GM19455 (cell line): ENCODE data around the gene FAM156A.
"Not testable (repeated sequence)": the region's sequence is repeated elsewhere in the genome, so short reads cannot be mapped to it uniquely, and the experiment has no call there.

Experiments
- ATAC-seq: cut with Tn5 transposase; IDR thresholded peaks from one replicate; pipeline ENCODE4 v1.9.1; 2021; ENCODE audit not compliant: unreplicated experiment

FAM156A gene

GRCh38 chrX:52958113-52958959 lies at the start of gene FAM156A:
Gene FAM156A, minus strand, starts transcription at chrX:52958518. Its CDS starts 9,930 bp downstream, at chrX:52948588.
- peak; percentile 87 for ATAC-seq

GRCh38 chrX:53005327-53005726 lies 47.0 kb upstream of the FAM156A start:
- ATAC-seq, result no peak

- no peak for ATAC-seq
These were observed 46.5 kb upstream of the FAM156A start for GRCh38 chrX:53004811-53005210.

- ATAC-seq, result no peak
These were observed 45.7 kb upstream of the FAM156A start for GRCh38 chrX:53004038-53004437.

GRCh38 chrX:53003111-53003510 lies 44.8 kb upstream of the FAM156A start:
- ATAC-seq, result no peak

GRCh38 chrX:53001958-53002357 lies 43.6 kb upstream of the FAM156A start:
- no peak for ATAC-seq

- no peak for ATAC-seq
These were observed 42.3 kb upstream of the FAM156A start for GRCh38 chrX:53000447-53001135.

GRCh38 chrX:52995987-52996331 lies 37.6 kb upstream of the FAM156A start:
- no peak for ATAC-seq

GRCh38 chrX:52995135-52995986 lies 37.0 kb upstream of the FAM156A start:
- peak; percentile 95 for ATAC-seq

- no peak for ATAC-seq
These were observed 32.5 kb upstream of the FAM156A start for GRCh38 chrX:52990848-52991247.

- ATAC-seq, result peak; percentile 62
These were observed 31.8 kb upstream of the FAM156A start for GRCh38 chrX:52990011-52990631.

- ATAC-seq, result no peak
These were observed 30.9 kb upstream of the FAM156A start for GRCh38 chrX:52988985-52989917.

GRCh38 chrX:52983321-52984000 lies 25.1 kb upstream of the FAM156A start:
- no peak for ATAC-seq

GRCh38 chrX:52979993-52980392 lies 21.7 kb upstream of the FAM156A start:
- no peak for ATAC-seq

GRCh38 chrX:52979568-52979967 lies 21.2 kb upstream of the FAM156A start:
- ATAC-seq, result no peak

- no peak for ATAC-seq
These were observed 19.6 kb upstream of the FAM156A start for GRCh38 chrX:52977953-52978352.

- not testable (repeated sequence) for ATAC-seq
These were observed 17.3 kb upstream of the FAM156A start for GRCh38 chrX:52975576-52975975.

- not testable (repeated sequence) for ATAC-seq
These were observed 16.1 kb upstream of the FAM156A start for GRCh38 chrX:52974336-52974992.

GRCh38 chrX:52967922-52968321 lies 9.6 kb upstream of the FAM156A start:
- not testable (repeated sequence) for ATAC-seq
